GM19397 (cell line): Measurements from ENCODE around the gene CPT1C.

Experiments
- ATAC-seq: cut with Tn5 transposase; IDR thresholded peaks from one replicate; pipeline ENCODE4 v1.9.1; 2021; ENCODE audit warnings: mild to moderate bottlenecking, moderate library complexity; ENCODE audit not compliant: unreplicated experiment

The CPT1C gene

GRCh38 chr19:49749771-49750170 is 58.9 kb downstream of the CPT1C start:
- no peak for ATAC-seq

- ATAC-seq, result no peak
These were observed 61.8 kb downstream of the CPT1C start for GRCh38 chr19:49752701-49753100.

- ATAC-seq, result no peak
These were observed 65.0 kb downstream of the CPT1C start for GRCh38 chr19:49755956-49756355.

- no peak for ATAC-seq
These were observed 67.4 kb downstream of the CPT1C start for GRCh38 chr19:49758292-49758691.

- ATAC-seq, result no peak
These were observed 70.3 kb downstream of the CPT1C start for GRCh38 chr19:49761249-49761624.

- no peak for ATAC-seq
These were observed 70.9 kb downstream of the CPT1C start for GRCh38 chr19:49761625-49762311.

- no peak for ATAC-seq
These were observed 72.3 kb downstream of the CPT1C start, which contains the start of gene TSKS for GRCh38 chr19:49763230-49763629. TSS of gene TSKS (minus strand) at chr19:49763306. CDS start at chr19:49763247, 59 bp downstream.
